ENCODE measurements around the gene LRRC71. TPM values are rescaled to one million over a fixed set of nuclear protein-coding genes. Genes with fewer than 3 reads are reported as not detected.

LRRC71 gene
- total RNA-seq, 4 donors from 2014 or later: not detected

GRCh38 chr1:156876281-156876680 lies 44.2 kb upstream of the LRRC71 start:
- WGBS, 2 donors: 28 to 39% methylated on average over 4 to 20 of the region's 21 CpGs
- no peak for TF ChIP-seq POLR2A (IDR thresholded peaks at IDR 0.05)

DNA sequence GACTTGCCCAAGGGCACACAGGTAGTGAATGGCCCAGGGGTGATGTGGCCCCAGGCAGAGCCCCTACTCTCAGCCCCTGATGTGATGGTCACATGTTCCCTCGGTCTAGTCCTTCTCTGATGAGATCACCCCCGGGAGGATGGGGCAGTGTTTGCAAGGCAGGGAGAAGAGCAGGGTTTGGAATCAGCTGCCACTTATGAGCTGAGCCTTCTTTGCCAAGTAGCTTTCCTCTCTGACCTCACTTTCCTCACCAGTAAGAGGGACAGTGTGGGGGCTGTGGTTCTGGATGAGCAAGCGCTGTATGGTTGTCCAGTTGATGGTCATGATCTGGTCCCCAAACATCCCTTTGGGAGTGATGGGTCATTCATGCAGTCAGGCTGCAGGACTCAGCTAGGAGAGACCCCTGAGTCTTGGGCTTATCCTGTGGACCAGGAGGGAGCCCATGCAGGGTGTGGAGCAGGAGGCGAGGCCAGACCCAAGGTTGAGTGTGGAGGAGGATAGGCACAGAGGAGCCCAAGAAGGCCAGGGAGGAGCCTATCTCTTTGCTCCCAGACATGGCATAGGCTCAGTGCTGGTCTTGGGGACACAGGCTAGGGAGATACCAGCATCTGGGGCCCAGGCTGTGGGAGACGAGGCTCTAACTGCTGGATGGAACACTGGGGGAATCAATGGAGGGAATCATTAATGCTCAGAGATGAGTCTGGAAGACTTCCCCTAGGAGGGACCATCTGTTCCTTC lies 42.8 kb upstream of the LRRC71 start:
- Histone ChIP-seq H3K36me3 (no peaks in the 10 kb centered on the region), H3K4me1 (no peaks in the 10 kb centered on the region), H3K4me3 (replicated peaks in 1 of 3) (no peak overlapping the region), H3K27me3 (no peaks in the 10 kb centered on the region), H3K27ac (no peak overlapping the region), H3K9me3 (no peaks in the 10 kb centered on the region)
- intact Hi-C loops (cut with DNase I): no loop called here
- TF ChIP-seq POLR2A (IDR thresholded peaks at IDR 0.05): no peak
- TF ChIP-seq, protein P1, sequence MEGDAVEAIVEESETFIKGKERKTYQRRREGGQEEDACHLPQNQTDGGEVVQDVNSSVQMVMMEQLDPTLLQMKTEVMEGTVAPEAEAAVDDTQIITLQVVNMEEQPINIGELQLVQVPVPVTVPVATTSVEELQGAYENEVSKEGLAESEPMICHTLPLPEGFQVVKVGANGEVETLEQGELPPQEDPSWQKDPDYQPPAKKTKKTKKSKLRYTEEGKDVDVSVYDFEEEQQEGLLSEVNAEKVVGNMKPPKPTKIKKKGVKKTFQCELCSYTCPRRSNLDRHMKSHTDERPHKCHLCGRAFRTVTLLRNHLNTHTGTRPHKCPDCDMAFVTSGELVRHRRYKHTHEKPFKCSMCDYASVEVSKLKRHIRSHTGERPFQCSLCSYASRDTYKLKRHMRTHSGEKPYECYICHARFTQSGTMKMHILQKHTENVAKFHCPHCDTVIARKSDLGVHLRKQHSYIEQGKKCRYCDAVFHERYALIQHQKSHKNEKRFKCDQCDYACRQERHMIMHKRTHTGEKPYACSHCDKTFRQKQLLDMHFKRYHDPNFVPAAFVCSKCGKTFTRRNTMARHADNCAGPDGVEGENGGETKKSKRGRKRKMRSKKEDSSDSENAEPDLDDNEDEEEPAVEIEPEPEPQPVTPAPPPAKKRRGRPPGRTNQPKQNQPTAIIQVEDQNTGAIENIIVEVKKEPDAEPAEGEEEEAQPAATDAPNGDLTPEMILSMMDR (IDR thresholded peaks at IDR 0.05): no peak
- DNase-seq: no peak
- WGBS, 2 donors: 85 to 96% methylated on average over 2 to 5 of the region's 5 CpGs

More at GRCh38 chr1:156876281-156876680, 44.2 kb upstream of the LRRC71 start:
- DNase-seq: no peak
- H3K9me3 ChIP-seq: no peaks in the 10 kb centered on the region
- no peak overlapping the region for H3K4me3 ChIP-seq (replicated peaks in 1 of 3)
- H3K4me1 ChIP-seq: no peaks in the 10 kb centered on the region
- H3K36me3 ChIP-seq: no peaks in the 10 kb centered on the region
- no peak overlapping the region for H3K27ac ChIP-seq
- no peaks in the 10 kb centered on the region for H3K27me3 ChIP-seq
- intact Hi-C loops (cut with DNase I): no loop called here

GRCh38 chr1:156879876-156880275 lies 40.6 kb upstream of the LRRC71 start:
- DNase-seq: no peak
- Histone ChIP-seq H3K4me1 (no peaks in the 10 kb centered on the region), H3K27ac (no peak overlapping the region), H3K27me3 (no peaks in the 10 kb centered on the region), H3K4me3 (replicated peaks in 1 of 3) (no peak overlapping the region), H3K36me3 (no peaks in the 10 kb centered on the region), H3K9me3 (no peaks in the 10 kb centered on the region)
- 95 to 97% methylated on average over 16 to 21 of the region's 21 CpGs for WGBS, 2 donors
- intact Hi-C loops (cut with DNase I): loop anchor here (10.0 kb wide), 1 partner anchor 195 kb away; no protein-coding TSS in a partner anchor
- TF ChIP-seq, protein P1 (IDR thresholded peaks at IDR 0.05): no peak
- TF ChIP-seq POLR2A (IDR thresholded peaks at IDR 0.05): no peak

GRCh38 chr1:156880473-156880872 lies 40.0 kb upstream of the LRRC71 start:
- Histone ChIP-seq H3K27me3 (no peaks in the 10 kb centered on the region), H3K4me1 (no peaks in the 10 kb centered on the region), H3K9me3 (no peaks in the 10 kb centered on the region), H3K27ac (no peak overlapping the region), H3K4me3 (replicated peaks in 1 of 3) (no peak overlapping the region), H3K36me3 (no peaks in the 10 kb centered on the region)
- no peak for TF ChIP-seq POLR2A (IDR thresholded peaks at IDR 0.05)
- TF ChIP-seq, protein P1 (IDR thresholded peaks at IDR 0.05): no peak
- intact Hi-C loops (cut with DNase I): loop anchor here (10.0 kb wide), 1 partner anchor 196 kb away; no protein-coding TSS in a partner anchor
- no peak for DNase-seq
- 75 to 79% methylated on average over 5 of the region's 5 CpGs for WGBS, 2 donors

- DNase-seq: no peak
- no peak for TF ChIP-seq POLR2A (IDR thresholded peaks at IDR 0.05)
- TF ChIP-seq, protein P1 (IDR thresholded peaks at IDR 0.05): no peak
- H3K4me3 ChIP-seq (replicated peaks in 1 of 3): no peak overlapping the region
- WGBS, 2 donors: 56 to 58% methylated on average over 7 to 9 of the region's 10 CpGs
- intact Hi-C loops (cut with DNase I): loop anchor here (10.0 kb wide), 1 partner anchor 196 kb away; no protein-coding TSS in a partner anchor
- H3K4me1 ChIP-seq: no peaks in the 10 kb centered on the region
- no peaks in the 10 kb centered on the region for H3K9me3 ChIP-seq
- H3K27me3 ChIP-seq: no peaks in the 10 kb centered on the region
- H3K36me3 ChIP-seq: no peaks in the 10 kb centered on the region
- no peak overlapping the region for H3K27ac ChIP-seq
Observed at GRCh38 chr1:156881101-156881500, 39.3 kb upstream of the LRRC71 start.
